NCI-H2196 (cell line): Measurements from ENCODE around the gene C1orf167.
"Not testable (repeated sequence)": the region's sequence is repeated elsewhere in the genome, so short reads cannot be mapped to it uniquely, and the experiment has no call there.

Experiments
- DNase-seq: peaks from one replicate; lab custom pipeline; 2025; ENCODE audit not compliant: unreplicated experiment; lab: John Stamatoyannopoulos, UW

C1orf167 gene

DNA sequence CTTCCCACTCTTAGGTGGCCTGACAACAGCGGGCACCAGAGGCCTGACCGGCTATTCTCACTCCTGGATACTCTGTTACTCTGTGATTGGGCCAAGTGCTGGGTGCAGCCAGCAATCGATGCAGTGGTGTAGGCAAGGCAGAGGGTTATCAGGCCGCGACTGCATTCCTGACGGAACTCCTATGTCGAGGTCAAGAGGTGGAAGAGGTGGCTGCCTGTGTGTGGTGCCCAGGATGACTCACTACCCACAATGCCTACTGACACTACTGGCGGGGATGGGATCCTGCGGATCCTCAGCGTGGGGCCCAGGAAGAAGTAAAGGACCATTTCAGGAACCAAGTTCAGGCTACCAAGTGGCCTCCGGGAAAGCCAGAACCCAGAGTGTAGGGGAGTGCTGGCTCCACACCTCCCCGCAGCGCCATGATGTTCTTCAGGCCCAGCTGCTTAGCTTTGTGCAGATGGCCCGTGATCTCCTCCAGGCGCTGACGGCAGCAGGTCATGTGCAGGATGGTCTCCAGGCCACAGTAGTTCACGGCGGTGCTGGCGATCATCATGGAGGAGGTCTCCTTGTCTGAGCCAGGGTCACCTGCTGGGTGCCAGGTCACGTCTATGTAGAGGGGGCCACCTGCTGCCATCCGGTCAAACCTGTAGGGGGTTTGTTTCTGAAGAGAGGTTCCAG, 38.9 kb downstream of the C1orf167 start:
- no peak for DNase-seq

DNA sequence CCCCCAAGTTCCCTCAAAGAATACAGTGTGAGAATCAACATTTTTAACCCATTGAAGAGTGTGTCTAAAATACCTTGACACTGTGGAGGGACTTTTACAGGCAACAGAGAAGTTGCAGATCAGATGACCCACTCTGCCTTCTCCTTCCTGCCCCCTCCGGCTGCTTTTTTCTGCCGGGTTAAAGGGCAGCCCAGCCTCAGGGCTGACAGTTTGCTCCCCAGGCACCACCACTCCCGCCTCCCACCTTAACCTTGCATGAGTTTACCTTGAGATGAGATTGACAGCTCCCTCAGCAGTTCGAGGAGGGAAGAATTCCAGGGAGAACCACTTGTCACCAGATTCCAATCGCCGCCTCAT, 40.6 kb downstream of the C1orf167 start:
- DNase-seq = no peak

GRCh38 chr1:11802973-11803885, 41.2 kb downstream of the C1orf167 start:
- peak; percentile 86 for DNase-seq

DNA sequence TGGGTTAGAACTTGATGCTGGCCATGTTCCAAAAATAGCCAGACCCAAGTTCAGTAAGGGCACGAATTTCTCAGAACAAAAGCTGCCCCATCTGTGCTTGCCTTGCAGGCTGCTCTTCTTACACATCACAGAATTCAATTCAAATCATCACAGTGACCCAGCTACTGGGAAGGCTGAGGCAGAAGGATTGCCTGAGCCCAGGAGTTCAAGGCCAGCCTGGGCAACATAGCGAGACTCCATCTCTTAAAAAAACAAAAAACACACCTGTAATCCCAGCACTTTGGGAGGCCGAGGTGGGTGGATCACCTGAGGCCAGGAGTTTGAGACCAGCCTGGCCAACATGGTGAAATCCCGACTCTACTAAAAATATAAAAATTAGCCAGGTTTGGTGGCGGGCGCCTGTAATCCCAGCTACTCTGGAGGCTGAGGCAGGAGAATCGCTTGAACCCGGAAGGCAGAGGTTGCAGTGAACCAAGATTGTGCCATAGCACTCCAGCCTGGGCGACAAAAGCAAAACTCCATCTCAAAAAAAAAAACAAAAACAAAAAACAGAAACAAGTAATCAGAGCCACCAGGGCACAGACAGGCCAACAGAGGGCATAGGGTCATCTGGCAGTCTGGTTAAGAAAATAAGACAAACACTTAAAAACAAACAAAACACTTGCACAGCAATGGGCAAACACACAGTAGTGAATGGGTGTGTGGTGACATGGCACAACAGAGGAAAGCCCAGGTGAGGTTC, 42.1 kb downstream of the C1orf167 start:
- DNase-seq = not testable (repeated sequence)

DNA sequence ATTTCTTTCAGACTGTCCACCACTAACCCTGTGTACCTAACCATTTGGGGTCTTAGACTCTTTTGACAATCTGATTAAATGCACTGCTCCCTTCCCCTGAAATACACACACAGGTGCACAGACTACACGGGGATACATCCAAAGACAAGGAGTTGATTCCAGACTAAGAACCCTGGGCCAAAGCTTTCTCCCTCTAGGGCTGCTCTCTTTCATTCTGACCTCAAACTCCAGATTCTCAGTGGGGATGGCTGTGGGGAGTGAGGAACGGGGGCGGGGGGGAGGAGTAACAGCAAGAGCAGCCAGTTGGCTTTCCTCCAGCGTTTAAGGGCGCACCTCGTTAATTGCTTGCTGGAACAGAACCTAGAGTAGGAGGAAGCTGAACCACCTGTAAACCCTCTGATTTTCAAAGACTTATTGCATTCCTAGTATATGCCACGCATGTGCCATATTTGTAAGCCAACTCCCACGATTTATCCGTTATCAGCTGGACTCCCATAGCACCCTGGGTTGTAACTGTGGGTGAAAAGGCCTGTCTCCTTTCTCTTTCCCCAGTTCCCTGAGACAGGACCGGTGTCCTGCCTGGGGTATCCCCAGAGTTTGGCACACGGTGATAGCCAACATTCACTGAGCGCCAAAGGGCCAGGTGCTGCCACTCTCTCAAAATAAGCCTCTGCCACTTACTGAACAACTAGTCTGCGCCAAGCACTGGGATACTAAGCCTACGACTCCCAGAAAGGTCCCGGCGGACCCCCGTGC, 42.9 kb downstream of the C1orf167 start:
- DNase-seq = peak; percentile 57

GRCh38 chr1:11805422-11806306, 43.7 kb downstream of the C1orf167 start, which contains the start of the genes CLCN6 and MTHFR:
CLCN6 (plus strand) TSS chr1:11806191; CDS start chr1:11806263, 72 bp downstream.
MTHFR (minus strand) TSS chr1:11805964; CDS start chr1:11803116, 2,848 bp downstream.
- DNase-seq = peak; percentile 99

- peak; percentile 78 for DNase-seq
These were observed 44.4 kb downstream of the C1orf167 start for GRCh38 chr1:11806307-11806936.

- DNase-seq = no peak
These were observed 45.1 kb downstream of the C1orf167 start for GRCh38 chr1:11807133-11807532.

DNA sequence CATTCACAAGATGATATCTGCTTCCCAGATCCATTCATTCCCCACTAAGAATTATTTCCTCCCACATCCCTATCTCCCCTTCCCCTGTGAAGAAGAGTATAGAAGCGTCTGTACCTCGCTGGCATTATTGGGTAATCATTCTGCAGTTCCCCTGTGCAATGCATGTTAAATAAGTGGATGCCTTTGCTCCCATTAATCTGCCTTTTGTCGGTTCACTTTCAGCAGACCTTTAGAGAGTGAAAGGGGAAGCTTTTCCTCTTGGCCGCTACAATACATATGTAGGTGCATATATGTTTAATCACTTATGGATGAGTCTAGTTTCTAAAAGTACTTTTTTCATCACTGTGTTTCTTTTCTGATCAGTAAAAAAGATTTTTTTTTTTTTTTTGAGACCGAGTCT, 51.0 kb downstream of the C1orf167 start:
- no peak for DNase-seq

DNA sequence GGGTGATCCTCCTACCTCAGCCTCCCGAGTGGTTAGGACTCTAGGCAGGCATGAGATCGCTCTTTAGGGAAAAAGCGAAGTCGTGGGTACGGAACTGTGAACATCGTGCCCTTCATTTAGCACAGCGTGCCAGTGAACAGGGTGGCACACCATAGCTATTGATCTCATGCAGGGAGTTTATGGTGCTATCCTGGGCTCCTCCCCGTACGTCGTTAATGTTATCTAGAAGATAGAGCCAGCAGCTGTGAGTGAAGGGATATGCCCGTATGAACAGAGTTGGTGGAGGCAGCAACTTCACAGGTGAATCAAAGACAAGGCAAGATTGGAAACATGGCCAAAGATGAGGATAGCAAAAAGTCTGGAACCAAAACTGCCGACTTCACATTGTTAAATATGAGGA, 55.2 kb downstream of the C1orf167 start:
- DNase-seq = no peak

DNA sequence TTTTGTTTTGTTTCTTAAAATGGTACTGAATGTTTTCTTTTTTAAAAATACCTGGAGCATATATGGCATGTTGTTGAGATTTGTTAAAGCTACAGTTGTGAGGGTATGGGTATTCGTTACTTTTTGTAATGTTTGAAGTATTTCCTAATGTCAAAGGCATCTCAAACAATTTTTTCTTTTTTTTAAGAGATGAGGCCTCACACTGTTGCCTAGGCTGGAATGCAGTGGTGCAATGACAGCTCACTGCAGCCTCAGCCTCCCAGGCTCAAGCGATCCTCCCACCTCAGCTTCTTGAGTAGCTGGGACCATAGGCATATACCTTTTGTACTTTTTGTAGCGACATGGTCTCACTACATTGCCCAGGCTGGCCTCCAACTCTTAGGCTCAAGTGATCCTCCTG, 60.1 kb downstream of the C1orf167 start:
- DNase-seq = no peak

DNA sequence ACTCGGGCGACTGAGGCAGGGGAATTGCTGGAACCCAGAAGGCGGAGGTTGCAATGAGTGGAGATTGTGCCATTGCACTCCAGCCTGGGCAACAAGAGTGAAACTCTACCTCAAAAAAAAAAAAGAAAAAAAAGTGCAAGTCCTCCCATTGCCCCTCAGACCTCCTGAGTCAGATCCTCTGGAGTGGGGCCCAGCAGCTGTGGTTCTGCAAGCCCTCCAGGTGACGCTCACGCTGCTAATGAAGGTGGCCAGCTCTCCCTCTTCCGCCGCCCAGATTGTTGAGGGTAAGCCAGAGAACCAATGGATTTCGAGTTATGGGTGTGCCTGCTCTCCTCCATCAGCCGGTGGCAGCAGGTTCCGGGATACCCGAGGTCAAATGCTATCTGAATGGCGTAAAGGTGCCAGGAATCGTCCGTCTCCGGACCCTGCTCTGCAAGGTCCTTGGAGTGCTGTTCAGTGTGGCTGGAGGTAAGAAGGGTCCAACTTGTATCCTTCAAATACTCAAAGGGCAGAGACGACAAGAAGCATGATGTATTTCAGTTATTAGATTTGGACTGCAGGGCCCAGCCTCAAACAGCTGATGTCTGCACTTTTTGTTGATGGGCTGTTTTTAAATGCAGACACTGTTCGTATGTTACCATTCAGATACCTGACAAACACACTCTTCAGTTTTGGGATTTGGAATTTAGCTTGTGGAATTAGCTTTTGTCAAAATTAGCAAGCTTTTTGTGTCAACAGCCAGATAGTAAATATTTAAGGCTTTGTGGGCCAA, 61.6 kb downstream of the C1orf167 start:
- no peak for DNase-seq

DNA sequence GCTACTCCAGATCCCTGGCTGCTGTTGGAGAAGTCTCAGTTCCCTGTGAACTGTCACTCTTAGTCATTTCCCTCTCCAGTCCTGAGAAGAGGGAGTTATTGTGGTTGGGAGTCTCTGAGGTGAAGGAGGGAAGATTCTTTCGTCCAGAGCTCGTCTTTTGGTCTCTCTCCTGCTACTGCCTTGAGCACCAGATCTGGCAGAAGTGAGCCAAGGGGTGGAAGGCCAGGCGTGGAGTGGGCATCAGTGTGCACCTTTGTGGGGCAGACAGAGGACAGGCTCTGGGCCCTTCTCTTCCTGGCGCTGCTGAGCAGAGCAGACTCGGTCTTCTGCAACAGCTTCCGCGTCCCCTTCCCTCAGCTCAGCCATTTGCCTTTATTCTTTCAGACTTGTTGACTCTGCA, 63.1 kb downstream of the C1orf167 start:
- DNase-seq = no peak

GRCh38 chr1:11826946-11827345, 65.0 kb downstream of the C1orf167 start:
- DNase-seq = no peak

- no peak for DNase-seq
These were observed 66.5 kb downstream of the C1orf167 start for GRCh38 chr1:11828511-11828910.

DNA sequence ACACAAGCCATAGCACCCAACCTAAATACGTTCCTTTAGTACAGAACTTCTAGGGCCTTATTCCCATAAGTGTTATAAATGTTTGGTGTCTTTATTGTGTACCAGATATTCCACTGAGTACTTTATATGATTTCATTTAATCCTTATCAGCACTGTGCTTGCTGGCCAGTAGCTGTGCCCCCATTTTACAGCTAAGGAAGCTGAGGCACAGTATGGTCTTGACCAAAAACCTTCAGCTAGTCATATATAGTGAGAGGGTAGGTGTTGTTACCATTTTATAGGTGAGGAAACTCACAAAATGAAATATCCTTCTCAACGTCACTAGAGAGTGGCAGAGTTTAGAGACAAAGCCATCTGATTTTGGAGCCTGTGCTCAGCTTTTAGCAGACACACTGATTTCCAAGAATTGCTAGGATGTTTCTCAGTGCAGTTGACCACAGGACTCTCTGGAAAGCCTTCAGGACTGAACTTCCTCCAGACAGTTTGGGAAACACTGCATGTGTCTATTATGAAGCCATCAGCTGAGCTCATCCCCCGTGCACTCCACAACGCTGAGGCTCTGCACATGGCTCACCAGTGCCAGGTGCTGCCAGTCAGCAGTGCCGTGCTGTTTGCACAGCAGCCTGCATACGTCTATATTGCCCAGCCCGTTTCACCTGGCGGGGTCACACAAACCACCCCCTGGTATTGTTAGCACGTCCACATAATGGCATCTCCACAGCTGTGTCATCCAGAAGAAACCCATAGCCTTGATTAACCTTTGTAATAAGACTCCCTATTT, 70.1 kb downstream of the C1orf167 start:
- peak; percentile 49 for DNase-seq

DNA sequence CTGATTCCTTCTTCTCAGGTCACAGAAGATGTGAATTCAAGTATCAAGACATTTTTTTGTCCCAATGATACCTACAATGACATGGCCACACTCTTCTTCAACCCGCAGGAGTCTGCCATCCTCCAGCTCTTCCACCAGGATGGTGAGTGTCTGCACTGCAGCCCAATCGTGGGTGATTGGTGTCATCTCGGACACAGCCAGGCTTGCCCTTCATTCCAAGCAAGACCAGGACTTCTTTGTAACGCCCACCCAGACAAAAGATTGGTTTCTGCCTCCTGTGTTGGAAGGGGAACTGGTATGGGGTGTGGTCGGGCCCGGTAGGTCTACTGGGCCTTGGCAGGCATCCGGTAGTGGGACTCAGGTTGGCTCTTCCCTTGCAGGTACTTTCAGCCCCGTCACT, 71.5 kb downstream of the C1orf167 start:
- DNase-seq = no peak

- DNase-seq = no peak
These were observed 71.9 kb downstream of the C1orf167 start for GRCh38 chr1:11833900-11834299.
